ENCODE data around the gene PTPRN2.
A peak's percentile ranks its signal among the peaks of the same experiment; 100 is the strongest.

Gene PTPRN2

DNA sequence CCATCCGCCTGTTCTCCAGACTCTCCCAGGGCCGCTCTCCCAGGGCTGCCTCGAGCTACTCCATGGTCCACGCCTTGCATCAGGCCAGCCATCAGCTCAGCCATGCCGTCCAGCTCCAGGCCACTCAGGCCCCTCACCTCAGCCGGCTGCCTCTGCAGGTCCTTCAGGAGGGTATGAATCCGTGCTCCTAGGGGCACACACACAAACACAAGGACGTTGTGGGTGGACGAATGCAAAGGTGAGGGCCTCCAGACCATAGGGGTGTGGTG is 449.4 kb downstream of the PTPRN2 start:
- no peak overlapping the region for H3K27ac ChIP-seq (ENCODE audit: low read depth, low read length)
- H3K27me3 ChIP-seq (ENCODE audit: control insufficient read depth in 1 of 2, insufficient read depth in 2 of 2, low read length in 2 of 2) = no peaks in the 10 kb centered on the region
- H3K36me3 ChIP-seq (ENCODE audit: insufficient read depth, low read length) = no peaks in the 10 kb centered on the region
- no peaks in the 10 kb centered on the region for H3K9me3 ChIP-seq (ENCODE audit: low read length)
- H3K4me1 ChIP-seq (ENCODE audit: insufficient read depth, low read length) = no peaks in the 10 kb centered on the region
- no peak overlapping the region for H3K4me3 ChIP-seq (ENCODE audit: low read depth in 1 of 2, low read length in 2 of 2)
- no peak overlapping the region for H3K9ac ChIP-seq (ENCODE audit: low read length)

GRCh38 chr7:158137516-158138328 is 449.9 kb downstream of the PTPRN2 start:
- Histone ChIP-seq H3K27ac (ENCODE audit: low read depth, low read length) (no peak overlapping the region), H3K4me3 (ENCODE audit: low read depth in 1 of 2, low read length in 2 of 2) (no peak overlapping the region)

GRCh38 chr7:158135931-158136330 is 451.7 kb downstream of the PTPRN2 start:
- Histone ChIP-seq H3K27ac (ENCODE audit: low read depth, low read length) (no peak overlapping the region), H3K27me3 (ENCODE audit: control insufficient read depth in 1 of 2, insufficient read depth in 2 of 2, low read length in 2 of 2) (no peaks in the 10 kb centered on the region), H3K4me3 (ENCODE audit: low read depth in 1 of 2, low read length in 2 of 2) (no peak overlapping the region), H3K4me1 (ENCODE audit: insufficient read depth, low read length) (no peaks in the 10 kb centered on the region), H3K9me3 (ENCODE audit: low read length) (no peaks in the 10 kb centered on the region), H3K9ac (ENCODE audit: low read length) (no peak overlapping the region), H3K36me3 (ENCODE audit: insufficient read depth, low read length) (no peaks in the 10 kb centered on the region)

More at GRCh38 chr7:158137516-158138328, 449.9 kb downstream of the PTPRN2 start:
- H3K4me1 ChIP-seq (ENCODE audit: insufficient read depth, low read length) = no peaks in the 10 kb centered on the region
- no peak overlapping the region for H3K9ac ChIP-seq (ENCODE audit: low read length)
- no peaks in the 10 kb centered on the region for H3K27me3 ChIP-seq (ENCODE audit: control insufficient read depth in 1 of 2, insufficient read depth in 2 of 2, low read length in 2 of 2)
- H3K36me3 ChIP-seq (ENCODE audit: insufficient read depth, low read length) = no peaks in the 10 kb centered on the region
- no peaks in the 10 kb centered on the region for H3K9me3 ChIP-seq (ENCODE audit: low read length)

DNA sequence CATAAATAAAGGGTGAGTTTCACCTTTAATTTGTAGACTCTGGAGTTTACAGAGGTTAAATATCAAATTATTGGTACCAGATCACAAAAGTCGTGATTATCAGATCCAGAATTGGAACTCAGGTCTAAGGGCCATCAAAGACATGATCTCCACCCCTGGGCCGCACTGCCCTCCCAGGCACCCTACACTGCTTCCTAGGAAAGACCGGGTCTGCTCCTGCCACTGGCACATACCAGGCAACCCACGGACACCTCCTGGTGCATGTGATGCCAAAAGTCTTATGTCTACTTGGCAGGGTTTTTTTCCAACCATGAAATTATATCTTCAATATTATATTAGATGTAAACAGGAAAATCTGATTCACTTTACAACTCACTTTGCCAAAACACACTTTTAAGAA is 452.8 kb downstream of the PTPRN2 start:
- no peaks in the 10 kb centered on the region for H3K9me3 ChIP-seq (ENCODE audit: low read length)
- no peaks in the 10 kb centered on the region for H3K4me1 ChIP-seq (ENCODE audit: insufficient read depth, low read length)
- no peak overlapping the region for H3K9ac ChIP-seq (ENCODE audit: low read length)
- H3K27ac ChIP-seq (ENCODE audit: low read depth, low read length) = no peak overlapping the region
- H3K4me3 ChIP-seq (ENCODE audit: low read depth in 1 of 2, low read length in 2 of 2) = no peak overlapping the region
- no peaks in the 10 kb centered on the region for H3K27me3 ChIP-seq (ENCODE audit: control insufficient read depth in 1 of 2, insufficient read depth in 2 of 2, low read length in 2 of 2)
- H3K36me3 ChIP-seq (ENCODE audit: insufficient read depth, low read length) = no peaks in the 10 kb centered on the region

DNA sequence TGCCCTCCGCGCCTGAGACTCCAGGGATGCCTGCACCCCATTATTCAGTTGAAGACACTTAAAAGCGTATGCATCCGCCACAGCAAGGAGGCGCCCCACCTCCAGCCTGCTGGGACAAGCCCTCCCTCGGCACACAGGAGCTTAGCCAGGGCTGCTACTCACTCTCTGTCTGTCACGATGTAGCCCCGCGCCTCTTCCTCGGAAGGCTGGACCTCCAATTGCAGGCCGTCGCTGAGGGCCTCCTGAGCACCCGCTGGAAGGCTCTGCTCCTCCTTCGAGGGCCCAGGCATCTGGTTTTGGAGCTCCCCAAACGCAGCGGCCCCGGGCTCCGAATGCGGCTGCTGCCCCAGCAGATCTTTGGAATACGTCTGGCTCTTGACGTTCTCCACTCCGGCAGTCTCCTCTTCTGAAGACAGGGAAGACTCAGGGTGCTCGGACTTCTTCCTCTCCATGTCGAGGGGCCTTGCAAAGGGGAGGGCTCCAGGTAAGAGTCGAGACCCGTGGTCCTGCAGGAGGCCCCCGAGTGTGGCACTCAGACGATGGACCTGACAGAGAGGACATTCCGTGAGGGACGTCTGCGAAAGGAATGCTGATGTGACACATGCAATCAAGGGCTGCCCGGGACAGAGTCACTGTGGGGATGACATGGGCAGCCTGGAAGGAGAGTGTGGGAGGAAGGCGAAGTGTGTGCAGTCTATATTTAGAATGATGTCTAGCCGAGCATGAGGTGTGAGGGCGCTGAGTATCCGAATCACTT is 453.9 kb downstream of the PTPRN2 start:
- Histone ChIP-seq H3K9me3 (ENCODE audit: low read length) (no peaks in the 10 kb centered on the region), H3K9ac (ENCODE audit: low read length) (no peak overlapping the region), H3K4me3 (ENCODE audit: low read depth in 1 of 2, low read length in 2 of 2) (no peak overlapping the region), H3K27me3 (ENCODE audit: control insufficient read depth in 1 of 2, insufficient read depth in 2 of 2, low read length in 2 of 2) (no peaks in the 10 kb centered on the region), H3K4me1 (ENCODE audit: insufficient read depth, low read length) (no peaks in the 10 kb centered on the region), H3K27ac (ENCODE audit: low read depth, low read length) (no peak overlapping the region), H3K36me3 (ENCODE audit: insufficient read depth, low read length) (no peaks in the 10 kb centered on the region)

GRCh38 chr7:158133057-158133456 is 454.6 kb downstream of the PTPRN2 start:
- Histone ChIP-seq H3K4me1 (ENCODE audit: insufficient read depth, low read length) (no peaks in the 10 kb centered on the region), H3K9ac (ENCODE audit: low read length) (no peak overlapping the region), H3K27me3 (ENCODE audit: control insufficient read depth in 1 of 2, insufficient read depth in 2 of 2, low read length in 2 of 2) (no peaks in the 10 kb centered on the region), H3K36me3 (ENCODE audit: insufficient read depth, low read length) (no peaks in the 10 kb centered on the region), H3K9me3 (ENCODE audit: low read length) (no peaks in the 10 kb centered on the region), H3K4me3 (ENCODE audit: low read depth in 1 of 2, low read length in 2 of 2) (no peak overlapping the region), H3K27ac (ENCODE audit: low read depth, low read length) (no peak overlapping the region)

GRCh38 chr7:158130023-158130409 is 457.6 kb downstream of the PTPRN2 start:
- H3K4me1 ChIP-seq (ENCODE audit: insufficient read depth, low read length) = no peaks in the 10 kb centered on the region
- no peaks in the 10 kb centered on the region for H3K36me3 ChIP-seq (ENCODE audit: insufficient read depth, low read length)
- no peaks in the 10 kb centered on the region for H3K9me3 ChIP-seq (ENCODE audit: low read length)
- H3K27me3 ChIP-seq (ENCODE audit: control insufficient read depth in 1 of 2, insufficient read depth in 2 of 2, low read length in 2 of 2) = no peaks in the 10 kb centered on the region
- no peak overlapping the region for H3K27ac ChIP-seq (ENCODE audit: low read depth, low read length)
- H3K9ac ChIP-seq (ENCODE audit: low read length) = no peak overlapping the region
- no peak overlapping the region for H3K4me3 ChIP-seq (ENCODE audit: low read depth in 1 of 2, low read length in 2 of 2)

DNA sequence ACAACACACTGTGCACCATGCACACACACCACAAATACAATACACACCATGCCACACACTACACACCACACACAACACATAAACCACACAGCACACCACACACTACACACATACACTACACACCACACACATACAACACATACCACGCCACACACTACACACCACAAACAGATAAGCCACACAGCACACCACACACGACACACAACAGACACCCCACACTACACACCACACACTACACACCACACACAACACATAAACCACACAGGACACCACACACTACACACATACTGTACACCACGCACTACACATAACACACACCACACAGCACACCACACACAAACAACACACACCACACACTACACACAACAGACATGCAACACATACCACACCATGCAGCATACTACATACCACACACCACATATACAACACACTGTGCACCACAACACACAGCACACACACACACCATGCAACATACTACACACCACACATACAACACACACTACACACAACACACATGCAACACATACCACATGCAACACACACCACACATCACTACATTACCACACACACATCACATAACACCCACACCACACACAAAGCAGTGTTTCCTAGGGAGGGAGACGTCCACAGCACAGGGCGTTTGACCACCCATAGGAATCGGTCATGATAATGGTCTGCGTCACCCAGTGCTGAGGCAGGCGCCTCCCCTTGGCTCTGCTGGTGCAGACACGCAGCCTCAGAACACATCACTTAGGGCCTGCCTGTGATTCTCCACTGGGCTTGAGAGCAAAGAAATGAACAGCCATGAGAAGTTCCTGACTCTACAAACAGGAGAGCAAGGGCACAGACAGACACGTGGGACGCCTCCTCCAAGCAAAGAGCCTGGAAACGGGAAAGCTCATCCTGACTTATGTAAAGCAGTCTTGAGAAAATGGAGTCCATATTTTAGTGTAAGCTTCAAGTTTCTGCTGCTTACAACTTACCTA is 458.3 kb downstream of the PTPRN2 start:
- H3K27me3 ChIP-seq (ENCODE audit: control insufficient read depth in 1 of 2, insufficient read depth in 2 of 2, low read length in 2 of 2) = no peaks in the 10 kb centered on the region
- H3K4me1 ChIP-seq (ENCODE audit: insufficient read depth, low read length) = no peaks in the 10 kb centered on the region
- H3K9me3 ChIP-seq (ENCODE audit: low read length) = no peaks in the 10 kb centered on the region
- no peak overlapping the region for H3K9ac ChIP-seq (ENCODE audit: low read length)
- no peak overlapping the region for H3K27ac ChIP-seq (ENCODE audit: low read depth, low read length)
- H3K36me3 ChIP-seq (ENCODE audit: insufficient read depth, low read length) = no peaks in the 10 kb centered on the region
- no peak overlapping the region for H3K4me3 ChIP-seq (ENCODE audit: low read depth in 1 of 2, low read length in 2 of 2)

- Histone ChIP-seq H3K4me3 (ENCODE audit: low read depth in 1 of 2, low read length in 2 of 2) (no peak overlapping the region), H3K27me3 (ENCODE audit: control insufficient read depth in 1 of 2, insufficient read depth in 2 of 2, low read length in 2 of 2) (no peaks in the 10 kb centered on the region), H3K27ac (ENCODE audit: low read depth, low read length) (no peak overlapping the region), H3K36me3 (ENCODE audit: insufficient read depth, low read length) (no peaks in the 10 kb centered on the region), H3K9ac (ENCODE audit: low read length) (no peak overlapping the region), H3K4me1 (ENCODE audit: insufficient read depth, low read length) (no peaks in the 10 kb centered on the region), H3K9me3 (ENCODE audit: low read length) (no peaks in the 10 kb centered on the region)
These were observed 459.1 kb downstream of the PTPRN2 start for GRCh38 chr7:158128572-158128971.

DNA sequence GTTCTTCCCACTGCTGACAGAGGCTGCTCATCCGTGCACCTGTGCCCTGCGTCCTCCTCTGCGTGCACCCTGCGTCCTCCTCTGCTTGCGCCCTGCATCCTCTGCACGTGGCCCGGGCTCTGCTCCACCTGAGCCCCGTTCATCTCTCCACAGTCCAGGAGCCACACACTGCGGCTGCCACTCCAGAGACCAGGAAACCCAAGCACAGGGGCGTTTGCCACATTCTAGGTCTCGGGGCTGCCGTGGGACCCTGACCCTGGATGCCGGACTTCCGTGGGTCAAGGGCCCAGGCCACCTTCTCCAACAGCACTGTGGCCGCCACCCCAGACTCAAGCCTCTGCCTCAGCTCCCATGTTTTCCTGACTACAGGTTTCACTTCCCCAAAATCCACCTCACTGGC is 460.4 kb downstream of the PTPRN2 start:
- H3K9me3 ChIP-seq (ENCODE audit: low read length) = no peaks in the 10 kb centered on the region
- peak overlapping the region in 1 of 2 donors; percentile 47 for H3K4me3 ChIP-seq (ENCODE audit: low read depth in 1 of 2, low read length in 2 of 2)
- no peak overlapping the region for H3K9ac ChIP-seq (ENCODE audit: low read length)
- H3K36me3 ChIP-seq (ENCODE audit: insufficient read depth, low read length) = no peaks in the 10 kb centered on the region
- H3K4me1 ChIP-seq (ENCODE audit: insufficient read depth, low read length) = no peaks in the 10 kb centered on the region
- H3K27me3 ChIP-seq (ENCODE audit: control insufficient read depth in 1 of 2, insufficient read depth in 2 of 2, low read length in 2 of 2) = no peaks in the 10 kb centered on the region
- H3K27ac ChIP-seq (ENCODE audit: low read depth, low read length) = no peak overlapping the region

- Histone ChIP-seq H3K27me3 (ENCODE audit: control insufficient read depth in 1 of 2, insufficient read depth in 2 of 2, low read length in 2 of 2) (no peaks in the 10 kb centered on the region), H3K9ac (ENCODE audit: low read length) (no peak overlapping the region), H3K9me3 (ENCODE audit: low read length) (no peaks in the 10 kb centered on the region), H3K27ac (ENCODE audit: low read depth, low read length) (no peak overlapping the region), H3K4me1 (ENCODE audit: insufficient read depth, low read length) (no peaks in the 10 kb centered on the region), H3K36me3 (ENCODE audit: insufficient read depth, low read length) (no peaks in the 10 kb centered on the region), H3K4me3 (ENCODE audit: low read depth in 1 of 2, low read length in 2 of 2) (peak overlapping the region in 1 of 2 donors; percentile 47)
These were observed 461.0 kb downstream of the PTPRN2 start for GRCh38 chr7:158126661-158127060.

Measured in muscle layer of colon (tissue), 2 donors.